Fibroblast of skin of left biceps (primary cell): Measurements from ENCODE around the gene EID2B.

Experiments
- DNase-seq, 2 experiments: peaks; one replicate each; pipeline ENCODE4 v3.0.0-alpha.2; 2013; ENCODE audit warnings: low read depth in 2 of 2

The EID2B gene

GRCh38 chr19:39499932-39500331 lies 32.7 kb downstream of the EID2B start:
- no peak for DNase-seq

GRCh38 chr19:39498798-39499642 lies 33.6 kb downstream of the EID2B start, which contains the start of gene DLL3:
DLL3 (plus strand) TSS chr19:39498947; CDS start chr19:39498975, 28 bp downstream.
- DNase-seq, result no peak

- DNase-seq, result no peak
These were observed 34.5 kb downstream of the EID2B start for GRCh38 chr19:39497996-39498797.

- no peak for DNase-seq
These were observed 35.0 kb downstream of the EID2B start for GRCh38 chr19:39497701-39497995.

- no peak for DNase-seq
These were observed 36.6 kb downstream of the EID2B start for GRCh38 chr19:39496063-39496462.

GRCh38 chr19:39494661-39495060 lies 38.0 kb downstream of the EID2B start:
- DNase-seq, result no peak

GRCh38 chr19:39492788-39493187 lies 39.9 kb downstream of the EID2B start:
- DNase-seq, result no peak

- no peak for DNase-seq
These were observed 40.4 kb downstream of the EID2B start for GRCh38 chr19:39492225-39492624.

- DNase-seq, result no peak
These were observed 42.9 kb downstream of the EID2B start for GRCh38 chr19:39489756-39490155.

GRCh38 chr19:39483141-39483540 lies 49.5 kb downstream of the EID2B start:
- no peak for DNase-seq

- DNase-seq, result no peak
These were observed 51.0 kb downstream of the EID2B start for GRCh38 chr19:39481676-39482075.

GRCh38 chr19:39481229-39481545 lies 51.5 kb downstream of the EID2B start:
- DNase-seq, result no peak
